Thyroid gland (tissue), 4 donors: ENCODE measurements around the gene SYN1.

ENCODE experiments used
- POLR2A ChIP-seq, 2 donors: fragments of 450-650 bp; IDR thresholded peaks; one replicate each; pipeline ENCODE4 v1.6.1; 2017; ENCODE audit warnings: antibody characterized with exemption in 2 of 2, mild to moderate bottlenecking in 2 of 2, moderate library complexity in 1 of 2
- TF ChIP-seq, protein P1 (sequence below), 6 experiments: fragments of 200-600 bp in 3 of 6; fragments of 450-650 bp in 3 of 6; sonication (generic) in 3 of 6; IDR thresholded peaks; one replicate each; pipeline ENCODE4 v1.5.1; 2016 to 2019; ENCODE audit warnings: antibody characterized with exemption in 6 of 6, mild to moderate bottlenecking in 2 of 6, inconsistent platforms in 1 of 6, moderate library complexity in 1 of 6

DNA sequence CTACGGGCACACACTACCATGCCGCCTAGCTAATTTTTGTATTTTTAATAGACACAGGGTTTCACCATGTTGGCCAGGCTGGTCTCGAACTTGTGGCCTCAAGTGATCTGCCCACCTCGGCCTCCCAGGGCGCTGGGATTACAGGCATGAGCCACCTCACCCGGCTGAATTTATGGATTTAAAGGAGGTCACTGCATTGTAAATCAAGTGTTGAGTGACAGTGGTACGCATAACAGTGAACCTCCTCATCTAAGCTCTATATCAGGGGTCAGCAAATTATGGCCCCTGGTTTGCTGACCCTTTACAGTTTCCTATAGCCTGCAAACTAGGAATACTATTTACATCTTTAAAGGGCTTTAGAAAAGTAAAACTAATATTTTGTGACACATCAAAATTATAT is 41.9 kb upstream of the SYN1 start:
- TF ChIP-seq, protein P1, sequence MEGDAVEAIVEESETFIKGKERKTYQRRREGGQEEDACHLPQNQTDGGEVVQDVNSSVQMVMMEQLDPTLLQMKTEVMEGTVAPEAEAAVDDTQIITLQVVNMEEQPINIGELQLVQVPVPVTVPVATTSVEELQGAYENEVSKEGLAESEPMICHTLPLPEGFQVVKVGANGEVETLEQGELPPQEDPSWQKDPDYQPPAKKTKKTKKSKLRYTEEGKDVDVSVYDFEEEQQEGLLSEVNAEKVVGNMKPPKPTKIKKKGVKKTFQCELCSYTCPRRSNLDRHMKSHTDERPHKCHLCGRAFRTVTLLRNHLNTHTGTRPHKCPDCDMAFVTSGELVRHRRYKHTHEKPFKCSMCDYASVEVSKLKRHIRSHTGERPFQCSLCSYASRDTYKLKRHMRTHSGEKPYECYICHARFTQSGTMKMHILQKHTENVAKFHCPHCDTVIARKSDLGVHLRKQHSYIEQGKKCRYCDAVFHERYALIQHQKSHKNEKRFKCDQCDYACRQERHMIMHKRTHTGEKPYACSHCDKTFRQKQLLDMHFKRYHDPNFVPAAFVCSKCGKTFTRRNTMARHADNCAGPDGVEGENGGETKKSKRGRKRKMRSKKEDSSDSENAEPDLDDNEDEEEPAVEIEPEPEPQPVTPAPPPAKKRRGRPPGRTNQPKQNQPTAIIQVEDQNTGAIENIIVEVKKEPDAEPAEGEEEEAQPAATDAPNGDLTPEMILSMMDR (IDR thresholded peaks at IDR 0.05) = no peak
- TF ChIP-seq POLR2A (IDR thresholded peaks at IDR 0.05) = no peak
